Endothelial cell (in vitro differentiated cells): ENCODE data around the gene ZDHHC17. TPM values are rescaled to one million over a fixed set of nuclear protein-coding genes. Genes with fewer than 3 reads are reported as not detected.

Experiments used
- DNase-seq: peaks from one replicate; pipeline ENCODE4 v3.0.0; 2021; ENCODE audit warnings: low spot score
- H3K27ac Mint-ChIP-seq: one replicate; pipeline ENCODE4 v1.8.0; 2021; ENCODE audit warnings: mixed read lengths, inconsistent platforms; ENCODE audit not compliant: unreplicated experiment
- H3K27me3 Mint-ChIP-seq: one replicate; pipeline ENCODE4 v1.8.0; 2021; ENCODE audit warnings: mild to moderate bottlenecking, moderate library complexity, mixed read lengths, inconsistent platforms; ENCODE audit not compliant: unreplicated experiment
- H3K36me3 Mint-ChIP-seq: one replicate; pipeline ENCODE4 v1.8.0; 2021; ENCODE audit warnings: mild to moderate bottlenecking, low read depth, mixed read lengths, inconsistent platforms; ENCODE audit not compliant: unreplicated experiment
- H3K4me1 Mint-ChIP-seq: one replicate; pipeline ENCODE4 v1.8.0; 2021; ENCODE audit warnings: mild to moderate bottlenecking, mixed read lengths, inconsistent platforms; ENCODE audit not compliant: unreplicated experiment
- H3K4me3 Mint-ChIP-seq: one replicate; pipeline ENCODE4 v1.8.0; 2021; ENCODE audit warnings: mild to moderate bottlenecking, mixed read lengths, inconsistent platforms; ENCODE audit not compliant: unreplicated experiment
- H3K9me3 Mint-ChIP-seq: one replicate; pipeline ENCODE4 v1.8.0; 2021; ENCODE audit warnings: mixed read lengths, inconsistent platforms; ENCODE audit not compliant: unreplicated experiment
- CTCF ChIP-seq: fragments of 200-600 bp; sonication (generic); IDR thresholded peaks from one replicate; pipeline ENCODE4 v1.5.0; 2021; ENCODE audit warnings: antibody characterized with exemption; ENCODE audit not compliant: unreplicated experiment
- total RNA-seq: library from RNA; stranded (reverse); fragmentation: NEBNext Ultra II Directional; extraction: Animal tissue kit (Norgen Biotek cat#: 25700); gene quantifications from one replicate; pipeline ENCODE4 v1.2.1, GENCODE V29; 2021; ENCODE audit not compliant: unreplicated experiment

The ZDHHC17 gene
- total RNA-seq, 1 donor from 2014 or later: 52.0 TPM

GRCh38 chr12:76830436-76830835, 66.5 kb downstream of the ZDHHC17 start:
- no peaks in the 10 kb centered on the region for H3K9me3 Mint-ChIP-seq
- no peaks in the 10 kb centered on the region for H3K4me1 Mint-ChIP-seq
- no peak for TF ChIP-seq CTCF
- no peak overlapping the region for H3K27ac Mint-ChIP-seq
- H3K27me3 Mint-ChIP-seq: no peaks in the 10 kb centered on the region
- H3K36me3 Mint-ChIP-seq: peaks cover 15% of the 10 kb centered on the region
- H3K4me3 Mint-ChIP-seq: no peak overlapping the region
- no peak for DNase-seq

DNA sequence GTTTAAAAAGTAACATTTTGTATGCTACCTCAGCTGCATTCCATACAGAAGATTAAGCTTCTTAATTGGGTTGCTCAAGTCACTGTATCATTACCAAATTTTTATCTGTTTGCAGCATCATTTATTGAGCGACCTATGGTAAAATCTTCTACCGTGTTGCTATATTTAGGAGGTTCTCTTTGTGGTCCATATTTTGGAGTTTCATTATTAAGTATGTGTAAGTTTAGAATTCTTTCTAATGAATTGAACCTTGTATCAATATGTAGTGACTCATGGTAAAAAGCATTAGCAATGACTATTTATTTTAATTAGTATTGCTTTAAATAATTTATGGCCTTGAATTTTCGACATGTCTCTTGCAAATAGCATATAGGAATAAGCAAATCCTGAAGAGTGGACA, 72.7 kb downstream of the ZDHHC17 start:
- Mint-ChIP-seq H3K27ac (no peak overlapping the region), H3K4me3 (no peak overlapping the region)

DNA sequence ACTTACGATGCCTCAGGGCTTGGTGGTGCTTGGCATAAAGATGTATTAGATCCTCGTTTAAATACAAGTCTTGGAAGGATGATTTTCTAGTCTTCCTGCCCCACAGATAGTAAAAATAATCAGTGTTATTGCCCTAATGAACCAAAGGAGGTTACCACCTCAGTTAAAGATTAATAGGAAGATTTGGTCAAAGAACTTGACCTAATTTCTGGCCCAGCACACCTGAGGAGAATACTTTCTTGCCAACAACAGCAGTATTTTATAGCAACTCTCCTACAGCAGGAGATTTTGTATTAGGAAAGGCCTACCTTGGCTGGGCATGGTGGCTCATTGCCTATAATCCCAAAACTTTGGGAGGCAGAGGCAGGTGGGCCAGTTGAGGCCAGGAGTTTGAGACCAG, 83.3 kb downstream of the ZDHHC17 start:
- Mint-ChIP-seq H3K4me3 (no peak overlapping the region), H3K4me1 (peaks cover 2% of the 10 kb centered on the region), H3K9me3 (no peaks in the 10 kb centered on the region), H3K36me3 (no peaks in the 10 kb centered on the region), H3K27ac (no peak overlapping the region), H3K27me3 (no peaks in the 10 kb centered on the region)
- TF ChIP-seq CTCF: no peak
- no peak for DNase-seq

More for the DNA sequence above, 72.7 kb downstream of the ZDHHC17 start:
- H3K4me1 Mint-ChIP-seq: no peaks in the 10 kb centered on the region
- no peaks in the 10 kb centered on the region for H3K9me3 Mint-ChIP-seq
- TF ChIP-seq CTCF: no peak
- peaks cover 4% of the 10 kb centered on the region for H3K36me3 Mint-ChIP-seq
- DNase-seq: no peak
- no peaks in the 10 kb centered on the region for H3K27me3 Mint-ChIP-seq

- Mint-ChIP-seq H3K4me1 (no peaks in the 10 kb centered on the region), H3K27ac (no peak overlapping the region), H3K36me3 (no peaks in the 10 kb centered on the region), H3K27me3 (no peaks in the 10 kb centered on the region), H3K4me3 (no peak overlapping the region), H3K9me3 (no peaks in the 10 kb centered on the region)
- DNase-seq: no peak
- TF ChIP-seq CTCF: no peak
Measured at GRCh38 chr12:76848132-76848531, 84.2 kb downstream of the ZDHHC17 start.

DNA sequence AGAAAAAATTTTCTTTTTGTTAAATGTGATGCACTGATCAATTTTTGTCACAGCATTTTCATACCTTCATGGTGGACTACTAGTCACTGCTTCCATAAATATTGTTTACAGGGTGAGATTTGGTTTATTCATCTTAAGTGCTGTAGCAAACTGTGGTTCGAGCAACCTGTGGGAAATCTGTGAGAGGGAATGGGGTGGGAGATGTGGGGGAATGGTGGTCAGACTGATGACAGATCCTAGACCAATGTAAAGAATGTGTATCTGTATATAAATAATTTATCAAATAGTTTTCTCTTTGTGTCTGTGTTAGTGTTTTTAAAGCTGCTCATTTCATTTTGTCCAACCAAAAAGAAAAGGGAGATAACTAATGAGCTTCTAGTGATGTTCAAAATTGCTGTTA, 88.2 kb downstream of the ZDHHC17 start:
- Mint-ChIP-seq H3K4me1 (no peaks in the 10 kb centered on the region), H3K27me3 (no peaks in the 10 kb centered on the region), H3K36me3 (peaks cover 17% of the 10 kb centered on the region), H3K9me3 (no peaks in the 10 kb centered on the region), H3K4me3 (no peak overlapping the region), H3K27ac (no peak overlapping the region)
- DNase-seq: no peak
- no peak for TF ChIP-seq CTCF
